ENCODE measurements around the gene CHKB. TPM values are rescaled to one million over a fixed set of nuclear protein-coding genes. Genes with fewer than 3 reads are reported as not detected.

The CHKB gene
- total and polyA plus RNA-seq, 2 of the 8 experiments (the other 6 are each of a cell fraction or from before 2014, with no cell fraction given) = 27.9 to 42.2 TPM

DNA sequence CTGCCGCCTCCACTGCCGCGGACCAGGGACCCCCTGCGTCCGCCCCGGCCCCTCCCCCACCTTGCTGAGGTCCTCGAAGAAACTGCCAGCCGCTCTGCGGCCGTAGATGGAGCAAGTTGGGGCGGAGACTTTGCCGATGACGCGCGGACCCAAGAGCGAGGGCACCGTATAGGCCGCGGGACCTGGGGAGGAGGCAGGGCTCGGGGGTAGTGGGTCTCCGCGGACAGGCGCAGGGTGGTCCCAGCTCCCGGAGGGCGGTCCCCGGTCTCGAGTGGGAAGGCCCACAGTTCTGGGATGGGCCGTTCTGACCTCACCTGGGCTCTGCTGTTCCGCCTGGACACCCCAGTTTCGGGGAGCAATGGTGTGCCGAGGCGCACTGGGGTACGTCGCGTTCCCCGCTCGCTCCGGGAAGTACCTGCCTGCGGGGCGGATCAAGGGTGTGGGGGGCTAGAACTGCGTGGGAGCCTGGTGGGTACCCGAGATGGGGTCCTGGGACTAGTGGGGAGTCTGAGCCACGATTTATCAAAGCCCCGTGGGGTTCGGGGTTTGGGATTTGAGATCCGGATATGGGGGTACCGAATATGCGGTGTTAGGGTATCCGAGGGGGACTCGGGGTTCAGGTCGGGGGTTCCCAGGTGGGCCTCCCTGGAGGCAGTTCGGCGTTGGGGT lies 51.6 kb downstream of the CHKB start (continued):
- TF ChIP-seq, protein P1, sequence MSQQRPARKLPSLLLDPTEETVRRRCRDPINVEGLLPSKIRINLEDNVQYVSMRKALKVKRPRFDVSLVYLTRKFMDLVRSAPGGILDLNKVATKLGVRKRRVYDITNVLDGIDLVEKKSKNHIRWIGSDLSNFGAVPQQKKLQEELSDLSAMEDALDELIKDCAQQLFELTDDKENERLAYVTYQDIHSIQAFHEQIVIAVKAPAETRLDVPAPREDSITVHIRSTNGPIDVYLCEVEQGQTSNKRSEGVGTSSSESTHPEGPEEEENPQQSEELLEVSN (IDR thresholded peaks at IDR 0.05) = no peak
- TF ChIP-seq JUND (IDR thresholded peaks at IDR 0.05; ENCODE audit: low read length) = no peak
- no peak for TF ChIP-seq CHD2 (IDR thresholded peaks at IDR 0.05; ENCODE audit: low read length)
- no peak for TF ChIP-seq RXRA (IDR thresholded peaks at IDR 0.05; ENCODE audit: insufficient read depth, low read depth, low read length)
- TF ChIP-seq CHD1 (IDR thresholded peaks at IDR 0.05; ENCODE audit: low read depth, low read length) = no peak
- no peak for TF ChIP-seq SRF (IDR thresholded peaks at IDR 0.05; ENCODE audit: low read depth, low read length)
- no peak for TF ChIP-seq MAFK (IDR thresholded peaks at IDR 0.05; ENCODE audit: low read depth, low read length)
- no peak for TF ChIP-seq GTF2F1 (IDR thresholded peaks at IDR 0.05; ENCODE audit: borderline replicate concordance, low read depth, low read length)
- no peak for TF ChIP-seq NRF1 (IDR thresholded peaks at IDR 0.05; ENCODE audit: low read depth, low read length)
- TF ChIP-seq SUZ12 (IDR thresholded peaks at IDR 0.05; ENCODE audit: low read length) = 0 out of 2 replicates have a peak, but pooled peaks have one; percentile 1
- peak; percentile 41 for TF ChIP-seq KDM4A (IDR thresholded peaks at IDR 0.05; ENCODE audit: low read depth, low read length, severe bottlenecking)
- TF ChIP-seq TAF1 (IDR thresholded peaks at IDR 0.05; ENCODE audit: low read depth, low read length) = no peak
